ENCODE data around the gene ACOX2.

The ACOX2 gene

DNA sequence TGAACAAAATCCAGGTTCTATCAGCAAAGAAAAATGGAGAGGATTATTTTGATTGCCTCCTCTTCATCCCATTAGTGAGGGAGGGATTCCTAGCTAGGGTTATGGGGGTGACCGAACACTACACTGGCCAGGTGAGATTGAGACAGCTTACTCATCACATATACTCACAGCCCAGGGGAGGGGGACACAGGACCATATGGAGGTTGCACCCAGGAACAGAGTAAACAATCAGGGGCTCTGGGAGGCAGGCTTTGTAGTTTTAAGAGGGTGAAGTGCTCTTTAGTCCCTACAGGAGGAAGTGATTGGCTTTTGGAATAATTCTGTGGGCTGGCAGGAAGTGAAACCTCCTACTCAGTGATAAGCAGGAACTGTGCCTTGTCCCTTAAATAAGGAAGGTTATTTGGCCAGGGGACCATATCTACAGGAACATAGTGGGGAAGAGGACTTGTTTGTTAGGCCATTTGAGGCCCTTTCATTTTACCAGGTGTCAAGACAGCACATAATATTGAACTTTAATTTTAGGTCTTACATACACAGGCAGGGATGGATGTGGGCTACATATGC lies 62.6 kb downstream of the ACOX2 start:
- no peak for DNase-seq (ENCODE audit: low read depth, low spot score)

DNA sequence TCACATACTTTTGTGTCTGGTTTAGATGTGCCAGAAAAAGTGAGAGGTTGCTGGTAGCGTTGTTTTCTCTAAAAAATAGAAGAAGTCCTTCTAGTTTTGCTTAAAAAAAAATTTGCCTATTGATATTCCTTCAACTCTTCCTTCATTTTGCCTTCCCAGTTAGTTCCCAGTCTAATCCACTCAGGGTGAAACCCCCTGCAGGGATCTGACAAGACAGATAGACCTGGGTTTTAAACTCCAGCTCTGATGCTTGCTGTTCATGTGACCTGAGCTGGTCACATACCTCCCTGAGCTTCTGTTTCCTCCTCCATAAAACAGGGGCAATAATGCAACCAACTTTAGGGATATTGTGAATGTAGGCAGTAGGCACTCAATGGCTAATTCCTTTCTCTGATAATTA lies 63.7 kb downstream of the ACOX2 start:
- no peak for DNase-seq (ENCODE audit: low read depth, low spot score)

DNA sequence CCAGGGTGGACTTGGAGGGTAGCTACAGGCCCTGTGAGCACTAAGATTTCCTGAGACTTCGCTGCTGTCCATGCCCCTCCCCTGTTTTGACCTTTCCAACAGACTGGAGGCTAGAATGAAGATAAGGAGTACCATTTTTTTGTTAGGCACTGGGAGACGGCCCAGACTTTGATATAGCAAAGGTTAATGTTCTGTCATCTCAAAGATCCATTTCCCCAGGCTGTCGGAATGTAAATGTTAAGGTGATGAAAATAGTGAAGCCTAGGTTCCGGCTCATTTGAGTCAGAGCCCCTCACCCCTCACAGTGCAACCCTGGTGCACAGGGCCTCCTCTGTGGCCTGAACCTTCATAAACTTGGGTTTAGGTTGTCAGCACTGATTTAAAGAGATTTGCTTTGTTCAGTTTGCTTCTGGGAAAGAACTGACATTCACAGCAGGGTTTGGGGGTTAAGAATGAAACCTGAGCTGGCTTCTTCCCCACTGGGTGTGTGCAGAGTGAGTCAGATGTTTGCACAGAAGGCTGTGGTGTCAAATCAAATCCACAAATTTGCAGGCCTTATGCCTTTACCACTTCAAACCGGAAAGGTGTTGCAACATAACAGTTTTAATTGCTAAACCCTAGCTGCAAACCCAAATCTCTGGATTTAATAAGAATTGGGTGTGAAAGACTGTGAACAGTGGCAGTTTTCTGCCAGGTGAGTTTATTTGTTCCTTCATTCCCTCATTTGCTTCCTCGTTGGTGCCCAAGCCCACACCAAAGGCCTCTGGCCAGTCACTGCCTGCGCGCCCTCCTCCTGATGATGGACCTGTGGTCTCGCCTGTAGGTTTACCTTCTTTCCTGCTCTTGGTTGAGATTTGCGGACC lies 65.7 kb downstream of the ACOX2 start:
- peak; percentile 88 for DNase-seq (ENCODE audit: low read depth, low spot score)

DNA sequence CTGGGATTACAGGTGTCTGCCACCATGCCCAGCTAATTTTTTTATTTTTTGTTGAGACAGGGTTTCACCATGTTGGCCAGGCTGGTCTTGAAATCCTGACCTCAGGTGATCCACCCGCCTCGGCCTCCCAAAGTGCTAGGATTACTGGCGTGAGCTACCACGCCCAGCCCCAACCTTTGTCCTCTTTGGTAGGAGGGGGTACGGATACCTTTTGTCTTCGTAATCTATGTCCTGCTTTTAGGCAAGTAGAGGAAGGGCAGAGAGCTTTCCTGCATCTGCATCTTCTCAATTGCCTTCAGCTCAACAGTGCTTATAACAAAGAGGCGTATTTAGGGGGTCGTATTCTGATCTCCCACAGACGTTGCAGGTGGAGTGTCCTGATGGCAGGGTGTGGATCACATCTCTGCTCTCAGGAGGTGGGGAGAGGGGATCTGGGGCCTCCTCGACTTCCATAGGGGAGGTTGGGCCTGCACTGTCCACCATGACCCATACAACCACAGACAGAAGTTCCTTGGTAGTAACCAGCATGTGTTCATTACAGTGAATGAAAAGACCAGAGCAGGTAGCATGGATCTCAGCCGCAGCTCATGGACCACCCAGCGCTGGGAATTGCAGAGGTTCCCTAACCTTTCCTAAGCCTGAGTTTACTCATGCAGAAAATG lies 66.5 kb downstream of the ACOX2 start:
- DNase-seq (ENCODE audit: low read depth, low spot score) = no peak

DNA sequence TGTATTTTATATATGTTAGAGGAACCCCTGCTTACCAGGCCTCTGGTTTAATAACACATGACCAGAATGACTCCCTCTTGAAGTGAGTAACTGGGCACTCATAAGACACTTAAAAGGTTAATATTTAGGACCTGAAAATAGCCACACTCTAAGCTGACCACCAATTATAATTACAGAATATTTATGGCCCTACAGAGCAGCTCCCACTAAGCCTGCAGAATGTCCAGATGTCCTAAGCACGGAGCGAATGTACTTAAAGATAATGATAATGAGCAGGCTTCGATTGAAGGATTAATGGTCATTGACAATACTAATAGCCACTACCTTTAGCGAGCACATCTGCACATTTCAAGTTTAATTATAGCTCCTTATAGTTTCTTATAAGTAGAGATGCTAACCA lies 67.9 kb downstream of the ACOX2 start:
- DNase-seq (ENCODE audit: low read depth, low spot score) = no peak

DNA sequence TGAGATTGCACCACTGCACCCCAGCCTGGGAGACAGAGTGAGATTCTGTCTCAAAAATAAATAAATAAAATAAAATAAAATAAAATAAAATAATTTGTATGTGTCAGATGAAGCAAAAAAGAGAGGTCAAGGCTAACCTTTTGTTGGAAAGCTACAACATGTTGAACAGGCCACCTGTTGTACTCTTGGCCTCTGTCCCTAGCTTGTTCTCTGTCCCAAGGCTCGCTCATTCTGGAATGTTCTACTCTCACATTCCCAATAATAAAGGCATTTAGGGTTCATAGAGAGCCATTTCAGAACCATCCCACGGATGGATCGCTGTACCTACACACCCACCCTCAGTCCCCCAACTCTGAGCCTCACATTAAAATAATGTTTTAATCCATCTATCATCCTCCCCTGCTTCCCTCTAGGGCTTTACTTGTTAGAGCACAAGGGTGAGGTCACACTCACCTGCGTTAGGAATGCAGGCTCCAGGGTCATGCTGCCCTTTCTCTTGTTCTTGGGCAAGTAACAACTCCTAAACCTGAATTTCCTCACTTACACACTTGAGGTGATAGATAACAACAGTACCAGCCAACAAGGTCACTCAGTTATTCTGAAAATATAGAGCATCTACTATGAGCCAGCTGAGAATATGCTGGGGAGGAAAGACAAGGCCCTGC lies 70.0 kb downstream of the ACOX2 start:
- DNase-seq (ENCODE audit: low read depth, low spot score) = no peak

DNA sequence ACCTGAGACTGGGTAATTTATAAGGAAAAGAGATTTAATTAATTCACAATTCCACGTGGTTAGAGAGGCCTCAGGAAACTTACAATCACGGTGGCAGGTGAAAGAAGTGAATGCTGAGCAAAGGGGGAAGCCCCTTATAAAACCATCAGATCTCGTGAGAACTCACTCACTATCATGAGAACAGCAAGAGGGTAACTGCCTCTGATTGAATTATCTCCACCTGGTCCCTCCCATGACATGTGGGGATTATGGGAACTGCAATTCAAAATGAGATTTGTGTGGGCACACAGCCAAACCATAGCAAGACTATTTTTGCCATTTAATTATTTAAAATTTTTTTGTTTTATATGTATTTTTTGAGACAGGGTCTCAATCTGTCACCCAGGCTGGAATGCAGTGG lies 72.1 kb downstream of the ACOX2 start:
- DNase-seq (ENCODE audit: low read depth, low spot score) = no peak

DNA sequence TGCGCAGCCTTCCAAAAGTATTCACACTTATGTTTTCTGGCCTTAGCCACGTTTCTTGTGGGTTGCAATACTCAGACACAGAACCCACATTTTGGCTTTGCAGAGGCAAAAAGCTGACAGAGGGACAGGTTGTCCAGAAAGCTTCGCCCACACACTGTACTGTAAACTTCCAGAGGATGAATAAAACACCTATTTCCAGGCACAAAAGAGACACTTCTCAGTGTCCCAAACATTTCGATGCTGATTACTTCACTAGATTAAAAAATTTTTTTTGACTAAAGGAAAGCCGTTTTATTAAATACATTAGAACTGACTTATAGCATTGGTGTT lies 73.1 kb downstream of the ACOX2 start:
- no peak for DNase-seq (ENCODE audit: low read depth, low spot score)

DNA sequence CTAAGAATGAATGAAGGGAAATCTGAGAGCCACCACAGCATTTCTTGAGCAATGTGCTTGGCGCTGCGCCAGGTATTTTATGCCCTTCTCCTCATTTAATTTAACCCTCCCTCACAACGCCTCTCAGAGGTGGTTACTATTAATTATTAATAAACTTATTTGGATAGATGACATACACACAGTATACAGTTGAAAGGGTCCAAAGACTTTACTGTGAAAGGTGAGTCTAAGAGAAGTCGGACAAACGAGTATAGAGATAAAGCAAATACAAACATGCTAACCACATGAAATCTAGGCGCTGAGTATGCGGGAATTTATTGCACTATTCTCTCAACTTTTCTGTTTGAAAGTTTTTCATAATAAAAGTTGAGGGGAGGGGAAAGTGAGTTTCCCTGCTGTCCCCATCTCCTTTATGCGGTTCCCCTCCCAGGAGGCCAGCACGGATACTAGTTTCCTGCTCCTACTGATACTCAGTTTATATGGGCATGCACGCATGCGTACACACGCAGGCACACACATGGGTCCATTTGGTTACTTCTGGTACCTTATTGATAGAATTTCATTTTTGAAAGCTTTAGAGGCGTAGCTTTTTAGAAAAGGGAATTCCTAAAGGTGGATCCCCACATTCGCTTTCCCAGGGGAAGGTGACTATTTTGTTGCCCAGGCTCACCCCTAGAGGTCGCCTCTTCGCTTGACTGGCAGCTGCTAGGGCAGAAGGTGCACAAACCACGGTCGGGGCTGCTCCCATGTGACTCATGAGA lies 73.6 kb downstream of the ACOX2 start:
- no peak for DNase-seq (ENCODE audit: low read depth, low spot score)

DNA sequence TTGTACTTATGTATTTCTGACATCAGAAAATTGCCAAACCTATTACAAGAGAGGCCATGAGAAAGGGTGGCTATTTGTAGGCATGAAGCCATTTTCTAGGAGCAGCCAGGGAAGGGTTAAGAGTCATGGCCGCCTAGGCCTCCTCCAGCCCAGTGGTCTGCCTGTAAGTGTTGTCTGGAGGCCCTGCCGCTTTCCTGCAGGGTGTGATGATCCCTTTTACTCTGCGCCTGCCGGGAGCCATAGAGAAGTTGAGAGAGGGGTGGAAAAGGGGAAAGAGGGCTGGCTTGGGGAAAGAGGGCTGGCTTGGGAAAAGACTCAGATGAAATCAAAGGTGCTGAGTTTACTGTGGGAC lies 74.2 kb downstream of the ACOX2 start:
- DNase-seq (ENCODE audit: low read depth, low spot score) = no peak

DNA sequence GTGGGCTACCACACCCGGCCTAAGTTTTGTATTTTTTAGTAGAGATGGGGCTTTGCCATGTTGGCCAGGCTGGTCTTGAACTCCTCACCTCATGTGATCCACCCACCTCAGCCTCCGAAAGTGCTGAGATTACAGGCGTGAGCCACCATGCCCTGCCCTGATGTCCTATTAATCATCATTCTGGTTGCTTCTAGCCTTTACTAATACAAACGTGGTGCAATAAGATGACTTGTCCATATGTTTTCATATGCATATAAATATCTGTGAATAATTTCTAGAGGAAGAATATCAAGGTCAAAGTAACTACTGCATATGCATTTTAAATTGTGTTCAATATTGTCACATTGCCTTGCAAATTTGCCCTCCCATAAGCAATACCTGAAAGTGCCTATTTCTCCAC lies 77.8 kb downstream of the ACOX2 start:
- DNase-seq (ENCODE audit: low read depth, low spot score) = no peak
